Lung microvascular endothelial cell (primary cell): Measurements from ENCODE around the gene NPL. TPM values are rescaled to one million over a fixed set of nuclear protein-coding genes. Genes with fewer than 3 reads are reported as not detected.
A peak's percentile ranks its signal among the peaks of the same experiment; 100 is the strongest.

Source experiments
- DNase-seq, 2 donors: peaks; one replicate each; pipeline versions ENCODE4 v3.0.0 to v3.0.0-alpha.2; 2010; ENCODE audit warnings: low read depth in 2 of 2
- total RNA-seq: library from RNA; depleted of rRNA; stranded (reverse); fragments of >200 nt; gene quantifications from 2 replicates; pipeline ENCODE4 v1.2.1, GENCODE V29; 2014

Gene NPL, protein sequence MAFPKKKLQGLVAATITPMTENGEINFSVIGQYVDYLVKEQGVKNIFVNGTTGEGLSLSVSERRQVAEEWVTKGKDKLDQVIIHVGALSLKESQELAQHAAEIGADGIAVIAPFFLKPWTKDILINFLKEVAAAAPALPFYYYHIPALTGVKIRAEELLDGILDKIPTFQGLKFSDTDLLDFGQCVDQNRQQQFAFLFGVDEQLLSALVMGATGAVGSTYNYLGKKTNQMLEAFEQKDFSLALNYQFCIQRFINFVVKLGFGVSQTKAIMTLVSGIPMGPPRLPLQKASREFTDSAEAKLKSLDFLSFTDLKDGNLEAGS
- total RNA-seq = 1.6 and 3.1 TPM in 2 replicates

DNA sequence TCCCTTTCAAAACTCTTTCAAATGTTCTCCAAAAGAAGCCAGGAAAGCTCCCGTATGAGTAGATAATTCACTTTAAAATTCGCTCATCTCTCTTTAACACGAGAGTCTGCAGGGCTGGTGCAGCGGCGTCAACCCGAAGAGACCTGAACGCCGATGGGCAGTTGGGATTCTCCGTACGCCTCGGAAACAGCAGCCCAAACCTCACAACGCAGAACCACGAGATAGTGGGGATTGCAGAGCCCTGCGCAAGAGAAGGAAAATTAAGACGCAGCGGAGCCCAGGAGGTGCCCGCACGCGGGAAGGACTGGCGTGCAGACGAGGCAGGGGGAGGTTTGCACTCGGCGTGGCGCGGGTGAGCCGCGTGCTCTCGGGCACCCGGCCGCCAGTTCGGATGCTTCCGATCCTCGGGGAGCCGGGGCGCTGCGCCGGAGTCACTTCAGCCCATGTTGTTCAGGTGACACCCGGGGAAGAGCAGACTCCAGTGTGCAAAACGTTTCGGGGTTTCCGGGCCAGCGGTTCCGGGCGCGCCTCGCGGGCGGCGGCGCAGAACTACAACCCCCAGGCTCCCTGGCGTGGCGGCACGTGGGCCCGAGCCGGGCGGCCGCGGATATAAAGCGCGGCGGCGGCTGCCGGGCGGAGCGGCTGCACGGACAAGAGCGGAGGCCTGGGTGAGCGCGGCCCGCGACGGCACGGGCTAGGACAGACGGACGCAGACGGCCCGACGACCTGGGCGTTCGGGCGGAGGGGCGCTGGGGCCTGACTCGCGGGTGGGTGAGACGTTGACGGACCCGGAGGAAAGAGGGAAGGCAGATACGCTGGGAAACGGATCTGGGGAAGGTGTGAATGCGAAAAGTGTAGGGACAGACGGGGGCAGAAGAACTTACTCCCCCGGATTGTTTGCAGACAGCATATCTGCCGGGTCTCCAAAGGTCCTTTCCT lies at the start of gene NPL:
Gene NPL, plus strand, starts transcription at position 636 of the 939 bp plus-strand sequence. CDS start 4,599 bp downstream, outside the sequence.
- DNase-seq = peak; percentile 79 to 83

DNA sequence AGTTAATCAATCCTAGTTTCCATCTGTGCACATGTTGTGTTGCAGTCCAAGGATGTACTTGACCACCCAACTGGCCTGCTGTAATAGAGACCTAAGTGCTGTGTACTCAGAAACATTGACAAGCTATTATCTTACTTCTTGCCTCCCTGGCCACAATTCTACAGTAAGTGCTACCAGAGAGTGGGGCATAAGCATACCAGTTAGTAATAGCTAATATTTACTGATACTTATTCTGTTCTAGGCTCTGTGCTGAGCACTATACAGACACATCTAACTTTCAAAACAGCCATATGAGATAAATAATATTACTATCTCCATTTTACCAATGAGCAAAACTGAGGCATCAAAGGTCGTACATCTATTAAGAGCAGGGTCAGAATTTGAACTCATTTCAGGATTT lies 49.5 kb upstream of the NPL start:
- DNase-seq = no peak

DNA sequence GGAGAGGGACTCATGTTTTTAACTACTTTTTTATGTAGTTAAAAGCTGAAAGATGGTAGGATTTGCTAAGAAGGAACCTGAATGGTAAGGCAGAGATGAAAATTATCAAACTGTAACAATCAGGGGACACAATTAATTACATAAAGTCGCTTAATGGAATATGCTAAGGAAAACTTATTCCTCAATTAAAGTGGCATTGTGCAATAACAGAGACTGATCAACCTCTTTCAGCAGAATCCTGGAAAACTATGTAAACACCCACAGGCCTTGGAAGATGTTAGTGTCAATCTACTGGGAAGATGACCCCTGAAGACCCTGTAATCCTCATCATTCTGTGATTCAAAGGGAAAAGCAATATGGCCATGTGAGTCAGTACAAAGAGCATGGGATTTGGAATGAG lies 46.8 kb upstream of the NPL start:
- DNase-seq = no peak

DNA sequence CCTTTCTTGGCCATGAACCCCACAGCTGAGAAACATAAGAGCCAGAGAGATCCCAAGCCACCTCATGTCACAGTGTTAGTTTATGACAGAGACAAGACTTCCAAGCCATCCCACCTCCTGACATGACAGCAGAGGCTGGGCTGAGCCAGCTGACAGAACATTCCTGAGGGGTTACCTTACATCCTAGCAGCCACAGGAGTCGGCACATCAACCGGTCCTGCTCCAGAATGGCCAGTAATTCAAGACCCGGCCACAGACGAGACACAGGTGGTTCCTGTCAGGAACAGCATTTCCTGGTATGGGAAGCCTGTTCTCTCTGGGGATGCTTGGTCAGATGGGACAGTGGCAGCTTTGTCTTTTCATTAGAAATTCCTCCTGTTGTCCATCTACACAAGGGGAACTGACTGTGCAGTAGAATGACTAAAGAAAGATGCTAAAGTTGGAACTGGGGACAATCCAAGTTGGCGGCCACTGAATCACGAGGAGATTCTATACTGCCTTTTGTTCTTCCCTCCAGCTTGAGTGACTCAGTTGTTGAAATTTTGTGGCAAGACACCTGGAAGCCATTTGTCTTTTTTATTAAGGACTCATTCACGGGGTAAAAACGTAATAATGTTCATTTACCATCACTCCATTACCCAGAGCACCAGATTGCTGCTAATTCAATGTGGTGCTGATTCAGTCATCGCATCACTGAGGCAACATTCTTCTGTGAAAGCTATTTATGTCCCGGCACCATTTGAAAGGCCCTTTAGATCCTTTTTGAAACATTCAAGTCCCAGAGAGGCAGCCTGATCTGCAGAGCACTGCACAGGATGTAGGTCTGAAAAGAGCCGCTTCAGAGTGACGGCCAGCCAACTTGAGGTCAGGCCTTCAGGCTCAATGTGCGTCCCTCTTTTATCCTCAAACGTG lies 37.2 kb upstream of the NPL start:
- peak in 1 of 2 donors; percentile 36 for DNase-seq

DNA sequence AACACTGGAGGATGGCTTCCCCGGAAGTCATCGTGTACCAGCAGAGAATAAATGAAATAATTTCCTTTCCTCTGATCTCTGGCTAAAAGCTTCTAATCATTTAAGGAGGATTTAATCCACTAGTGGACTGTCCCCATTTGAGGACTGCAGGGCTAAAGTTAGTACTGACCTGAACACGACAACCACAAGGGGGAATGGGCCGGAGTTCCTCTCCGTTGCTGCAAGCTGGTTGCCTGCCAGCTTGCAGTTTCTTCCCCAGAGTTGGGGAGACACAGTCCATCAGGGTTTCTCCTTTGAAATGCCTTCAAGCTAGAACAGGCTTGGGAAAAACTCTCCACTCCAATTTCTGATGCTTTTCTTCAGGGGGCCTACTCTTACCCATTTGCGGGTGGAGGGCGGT lies 35.5 kb upstream of the NPL start:
- DNase-seq = no peak

DNA sequence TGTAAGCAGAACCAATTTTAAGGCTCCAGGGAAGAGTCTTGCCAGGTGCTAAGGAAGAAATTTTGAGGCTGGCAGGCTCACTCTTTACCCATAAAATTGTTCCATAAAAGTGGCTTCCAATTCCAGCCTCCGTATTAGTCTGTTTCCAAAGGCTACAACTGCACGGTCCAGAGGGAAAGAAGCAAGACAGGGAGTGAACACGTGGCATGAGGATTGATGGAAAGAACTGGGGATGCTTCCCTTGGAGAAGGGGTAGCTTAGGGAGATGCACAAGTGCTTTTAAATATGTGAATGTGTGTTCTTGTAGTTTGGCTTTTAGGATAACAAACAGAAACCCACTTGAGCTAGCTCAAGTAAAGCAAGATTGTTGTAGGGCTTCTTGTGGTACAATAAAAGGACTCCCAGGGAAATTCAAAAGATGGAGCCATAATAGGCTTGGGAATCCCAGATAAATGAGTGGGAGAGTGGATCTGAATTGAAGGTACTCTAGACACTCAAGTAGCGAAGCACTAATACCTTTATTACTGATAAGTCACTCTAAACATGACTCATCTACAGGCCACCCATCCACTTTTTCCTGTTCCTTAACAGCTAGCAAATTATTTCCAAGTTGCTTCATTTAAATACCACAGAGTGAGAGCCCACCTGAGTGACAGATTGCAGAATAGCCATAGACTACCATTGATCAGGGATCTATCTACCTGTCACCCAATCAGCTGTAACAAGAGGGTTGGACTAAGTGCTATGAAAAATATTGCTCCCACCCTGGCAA lies 34.8 kb upstream of the NPL start:
- DNase-seq = no peak

DNA sequence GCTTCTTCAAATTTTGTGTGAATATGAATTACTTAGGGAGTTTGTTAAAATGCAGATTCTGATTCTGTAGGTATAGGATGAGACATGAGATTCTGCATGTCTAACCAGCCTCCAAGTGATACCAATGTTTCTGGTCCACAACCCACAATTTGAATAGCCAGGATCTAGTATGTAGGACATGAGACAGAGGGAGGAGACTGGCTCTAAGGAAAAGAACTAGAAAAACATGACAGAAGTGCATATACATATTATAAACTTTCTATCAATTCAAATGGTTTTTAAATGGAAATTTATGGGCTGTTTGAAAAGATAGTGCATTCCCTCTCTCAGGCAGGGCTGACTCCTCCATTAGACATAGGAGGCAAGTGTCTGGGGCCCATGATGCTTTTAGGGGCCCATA lies 33.9 kb upstream of the NPL start:
- no peak for DNase-seq

DNA sequence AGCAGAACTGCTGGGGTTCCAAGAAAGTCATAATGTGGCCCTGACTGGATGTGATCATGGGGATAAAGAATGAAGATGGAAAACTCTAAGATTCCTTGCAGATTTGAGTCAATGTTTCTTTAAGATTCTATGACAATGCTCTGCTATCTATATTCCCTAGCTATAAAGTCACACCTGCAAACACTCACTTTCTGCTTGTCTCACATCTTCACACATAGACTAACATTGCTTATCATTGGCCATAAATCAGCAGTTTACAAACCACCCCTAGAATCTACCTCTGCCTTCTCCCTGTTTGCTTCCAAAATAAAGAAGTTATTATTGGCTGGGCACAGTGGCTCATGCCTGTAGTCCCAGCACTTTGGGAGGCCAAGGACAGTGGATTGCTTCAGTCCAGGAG lies 33.1 kb upstream of the NPL start:
- no peak for DNase-seq

DNA sequence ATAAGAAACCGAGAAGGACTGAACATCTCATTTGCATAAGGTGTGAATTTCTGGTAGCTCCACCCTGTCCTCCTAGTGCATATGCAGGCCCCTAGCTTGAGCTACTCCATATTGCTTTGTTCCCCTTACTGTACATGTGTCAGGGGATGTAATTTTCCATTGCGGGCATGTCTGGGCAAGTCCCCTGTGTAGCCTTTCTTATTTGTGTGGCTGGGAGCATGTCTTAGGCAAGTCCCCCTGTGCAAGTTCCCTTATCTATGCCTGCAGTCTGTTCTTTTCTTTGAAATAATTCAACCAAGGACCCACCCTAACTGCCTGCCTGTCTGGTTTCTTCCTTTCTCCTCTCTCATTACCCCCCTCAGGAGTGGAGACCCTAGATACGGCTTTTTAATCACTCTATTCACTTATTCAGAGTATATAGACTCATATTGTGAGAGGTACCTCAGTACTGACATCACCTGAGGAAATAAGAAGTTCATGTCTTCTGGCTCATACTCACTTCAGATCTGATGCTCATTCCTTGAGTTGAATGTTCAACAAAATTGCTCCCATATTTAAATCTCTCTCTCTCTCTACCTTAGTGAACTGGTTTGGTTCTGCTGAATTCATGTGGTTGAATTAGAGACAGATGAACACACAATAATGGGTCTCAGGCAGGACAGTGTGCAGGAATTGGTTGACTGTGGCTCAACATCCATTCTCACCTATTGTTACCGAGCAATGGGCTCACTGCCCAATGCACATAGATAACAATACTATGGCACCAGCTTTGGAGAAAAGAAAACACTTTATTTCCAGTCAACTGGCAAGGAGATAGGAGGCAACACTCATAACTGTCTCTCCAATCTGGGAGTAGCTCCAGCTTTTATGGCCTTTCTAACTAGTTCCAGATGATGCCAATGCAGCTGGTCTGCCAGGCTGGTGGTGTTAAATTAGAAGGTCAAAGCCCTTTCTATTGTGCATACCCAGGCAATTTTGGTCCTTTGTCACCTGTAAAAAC lies 27.9 kb upstream of the NPL start:
- DNase-seq = peak in 1 of 2 donors; percentile 58

DNA sequence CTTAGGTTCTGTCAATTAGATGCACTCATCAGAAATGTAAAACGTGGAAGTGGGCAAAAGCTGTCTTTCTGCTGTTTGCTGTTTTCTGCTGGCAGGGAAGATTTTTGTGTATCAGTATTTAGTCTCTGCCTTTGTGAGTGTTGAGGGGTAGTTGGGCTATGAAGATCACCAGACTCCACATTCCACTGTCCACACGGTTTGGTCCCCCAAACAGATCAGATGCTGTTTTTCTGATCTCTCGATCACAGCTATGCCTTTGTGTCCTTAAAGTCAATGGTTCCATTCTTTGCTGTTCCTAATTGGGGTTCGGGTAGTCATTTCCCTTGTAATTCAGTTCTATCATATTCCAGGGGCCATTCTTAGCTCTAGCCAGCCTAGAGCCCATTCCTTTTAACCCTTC lies 27.0 kb upstream of the NPL start:
- DNase-seq = no peak

DNA sequence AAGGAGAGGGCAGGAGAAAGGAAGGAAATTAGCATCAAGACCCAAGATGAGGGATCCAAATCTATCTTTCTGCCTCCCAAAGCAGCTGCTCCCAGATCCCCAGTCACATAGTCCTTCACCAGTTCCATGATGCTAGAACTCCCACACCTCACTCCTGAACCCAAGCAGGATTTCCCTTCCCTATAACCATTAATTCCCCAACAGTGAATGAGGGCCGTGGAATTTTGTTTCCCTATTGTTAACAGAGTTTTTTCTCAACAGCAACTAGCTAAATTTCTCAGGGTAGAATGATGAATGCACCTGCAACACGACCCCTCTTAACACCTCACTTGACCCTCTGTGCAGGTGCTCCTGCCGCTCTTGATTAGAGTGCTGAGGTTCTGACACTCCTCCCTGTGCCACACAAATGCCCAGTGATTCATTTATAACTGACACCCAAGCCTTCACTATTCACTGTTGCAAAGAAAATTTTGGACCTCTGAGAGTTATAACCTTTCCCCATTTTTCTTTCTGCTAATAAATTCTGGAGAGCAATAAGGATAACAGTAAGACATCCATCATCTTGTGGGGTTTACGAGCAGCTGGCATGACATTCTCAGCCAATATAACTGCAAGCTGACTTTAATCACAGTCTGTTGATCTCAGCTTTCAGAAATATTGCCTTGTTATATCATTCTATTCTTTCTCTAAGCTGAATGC lies 25.4 kb upstream of the NPL start:
- DNase-seq = no peak

DNA sequence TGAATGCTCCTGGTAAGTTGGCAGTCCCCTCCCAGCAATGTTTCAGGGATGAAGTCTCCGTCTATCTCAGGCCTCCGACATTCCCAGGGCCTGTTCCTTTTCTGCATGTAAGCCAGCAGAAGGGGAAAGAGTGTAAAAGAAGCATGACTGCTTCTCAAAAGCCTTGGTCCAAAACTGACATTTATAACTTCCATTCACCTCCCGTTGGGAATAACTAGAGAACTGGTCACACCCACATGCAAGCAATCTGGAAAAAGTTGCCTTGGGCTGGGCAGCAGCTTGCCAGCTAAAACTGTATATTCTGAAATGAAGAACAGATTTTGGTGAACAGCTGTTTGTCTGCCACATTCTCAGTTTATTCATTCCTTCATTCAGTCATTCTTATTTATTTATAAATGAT lies 24.2 kb upstream of the NPL start:
- DNase-seq = no peak

DNA sequence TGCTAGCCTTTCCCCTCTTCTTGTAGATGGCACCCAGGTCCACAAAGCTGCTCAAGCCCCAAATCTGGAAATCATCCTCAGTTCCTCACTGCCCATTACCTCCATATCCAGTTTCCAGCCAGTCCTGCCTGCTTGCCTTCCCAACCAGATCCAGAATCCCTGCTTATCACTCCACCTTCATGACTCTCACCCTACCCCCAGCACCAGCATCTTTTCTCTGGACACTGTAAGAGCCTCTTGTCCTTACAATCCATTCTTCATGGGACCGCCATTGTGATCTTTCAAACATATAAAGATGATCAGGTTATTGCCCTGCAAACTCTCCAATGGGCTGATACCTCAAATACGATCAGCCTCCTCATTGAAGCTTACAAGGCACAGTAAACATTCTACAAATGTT lies 23.5 kb upstream of the NPL start:
- DNase-seq = no peak

DNA sequence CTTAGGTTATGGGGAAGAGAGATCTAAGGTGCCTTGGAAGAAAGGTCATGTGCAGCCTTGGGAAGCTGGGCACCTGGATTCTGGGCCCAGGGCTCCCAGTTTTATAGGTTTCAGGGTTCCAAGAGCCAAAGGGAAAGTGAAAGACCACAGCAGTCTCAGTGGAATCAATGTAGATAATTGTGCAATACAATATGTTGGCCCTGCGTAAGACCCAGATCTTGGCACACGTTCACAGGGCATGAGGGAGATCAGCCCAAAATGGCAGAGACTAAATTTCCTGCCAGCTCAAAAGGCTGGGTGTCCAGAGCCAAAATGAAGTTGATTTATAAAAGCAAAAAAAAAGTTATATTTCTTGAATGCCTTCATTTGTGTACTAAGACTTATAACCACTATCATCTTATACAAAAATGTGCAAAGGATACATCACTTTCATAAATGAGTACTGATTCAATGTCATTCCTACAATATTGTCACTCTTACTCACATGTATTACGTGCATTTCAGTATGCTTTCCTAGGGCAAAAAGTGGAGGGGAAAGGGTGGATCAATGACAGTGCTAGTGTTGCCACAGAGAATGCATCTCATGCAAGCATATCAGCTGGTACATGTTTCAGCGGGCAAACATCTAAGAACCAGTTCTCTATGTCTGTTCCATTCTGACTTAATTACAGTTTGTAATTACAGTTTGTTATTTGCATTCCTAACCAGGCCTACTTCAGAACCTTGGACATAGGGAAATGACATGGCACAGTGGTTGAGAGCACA lies 22.5 kb upstream of the NPL start:
- no peak for DNase-seq

DNA sequence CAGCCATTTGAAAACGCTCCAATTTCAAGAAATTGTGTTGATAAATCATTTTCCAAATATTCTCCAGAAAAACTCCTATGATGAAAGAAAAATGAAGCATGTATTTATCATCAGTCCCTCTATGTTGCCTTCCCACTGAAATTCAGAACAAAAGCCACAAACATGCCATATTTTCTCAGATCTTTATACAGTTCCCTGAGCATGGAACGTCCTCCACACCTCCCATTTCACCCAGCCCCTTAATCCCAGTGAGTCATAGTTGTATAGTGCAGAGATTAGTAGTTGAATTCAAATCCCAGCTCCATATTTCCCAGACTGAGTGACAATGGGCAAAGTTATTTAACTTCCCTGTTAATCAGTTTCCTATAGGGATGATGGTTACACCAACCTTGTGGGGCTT lies 20.6 kb upstream of the NPL start:
- DNase-seq = no peak

DNA sequence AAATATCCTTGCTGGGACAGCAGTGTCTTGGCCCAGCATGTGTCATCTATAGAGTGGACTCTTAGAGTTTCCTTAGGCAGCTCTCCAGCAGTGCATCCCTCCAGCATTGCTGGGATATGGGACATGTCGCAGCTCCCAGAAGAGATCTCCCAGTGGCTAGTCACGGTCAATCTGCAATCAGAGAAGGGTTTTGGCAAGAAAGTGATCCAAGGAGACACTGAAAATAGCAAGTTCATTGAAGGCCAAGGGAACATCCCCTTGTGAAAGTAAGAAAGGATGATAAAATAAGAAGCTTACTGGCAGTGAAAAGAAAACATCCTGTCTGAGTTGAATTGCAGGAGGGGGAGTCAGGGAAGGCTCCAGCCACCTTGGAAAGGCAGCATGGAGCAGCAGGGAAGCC lies 19.3 kb upstream of the NPL start:
- no peak for DNase-seq

DNA sequence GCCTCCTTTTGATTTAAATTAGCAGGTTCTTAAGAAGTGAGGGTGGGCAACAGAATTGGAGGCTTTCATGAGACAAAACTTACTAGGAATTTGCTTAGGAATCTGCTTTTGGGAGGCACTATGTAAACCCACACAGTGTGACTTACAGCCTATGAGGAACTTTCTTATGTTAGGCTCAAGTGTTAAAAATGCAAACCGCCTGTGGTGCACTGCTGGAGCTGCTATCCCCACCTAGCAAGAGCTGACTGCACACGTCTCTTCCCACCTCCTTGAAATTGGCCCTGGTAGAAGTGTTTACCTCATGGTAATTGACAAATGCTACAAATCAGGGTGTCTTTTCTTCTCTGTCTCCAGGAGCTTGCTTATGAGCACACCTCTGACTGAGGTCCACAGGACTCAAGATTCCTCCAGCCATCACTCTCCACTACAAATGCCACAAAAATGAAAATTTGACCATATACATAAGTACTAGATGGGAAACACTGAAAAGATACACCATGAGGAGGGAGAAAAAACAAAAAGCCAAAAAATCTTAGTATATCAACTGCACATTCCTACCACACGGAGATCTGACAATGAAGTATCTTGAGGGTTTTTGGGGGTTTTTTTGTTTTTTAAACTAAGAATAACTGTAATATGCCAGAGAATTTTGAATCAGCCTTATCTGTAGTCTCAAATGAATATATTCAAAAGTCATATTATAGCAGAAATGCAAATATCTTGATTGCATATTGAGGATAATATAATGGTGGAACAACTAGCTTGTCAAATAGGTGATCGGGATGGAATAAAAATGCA lies 18.2 kb upstream of the NPL start:
- DNase-seq = no peak
